Keratinocyte (primary cell): ENCODE results near the gene S100A14. TPM values are rescaled to one million over a fixed set of nuclear protein-coding genes. Genes with fewer than 3 reads are reported as not detected.

Experiments used
- DNase-seq: peaks from one replicate; pipeline ENCODE4 v3.0.0-alpha.2; 2011; ENCODE audit warnings: low read depth, missing footprints, low spot score
- FAIRE-seq: peaks from 2 replicates; lab custom pipeline; 2011; peaks lifted over from hg19 to GRCh38; lab: Jason Lieb, UNC
- H2AFZ ChIP-seq: 2 replicates; pipeline ENCODE4 v1.6.0; 2012; ENCODE audit warnings: low read length, control low read depth, inconsistent platforms; ENCODE audit not compliant: control insufficient read depth
- H3K27ac ChIP-seq: 2 replicates; pipeline ENCODE4 v1.5.1; 2011; ENCODE audit warnings: low read length; ENCODE audit not compliant: control insufficient read depth, insufficient read depth
- H3K27me3 ChIP-seq: 3 replicates; pipeline ENCODE4 v1.6.0; 2011; ENCODE audit warnings: low read length; ENCODE audit not compliant: control insufficient read depth, insufficient read depth; ENCODE audit errors: extremely low read depth
- H3K36me3 ChIP-seq, 2 experiments: 2 replicates in 1 of 2; 3 replicates in 1 of 2; pipeline ENCODE4 v1.5.1; 2011; ENCODE audit warnings: low read length in 2 of 2, mild to moderate bottlenecking in 1 of 2; ENCODE audit not compliant: control insufficient read depth in 2 of 2, insufficient read depth in 2 of 2; ENCODE audit errors: extremely low read depth in 1 of 2
- H3K4me1 ChIP-seq: 3 replicates; pipeline ENCODE4 v1.5.1; 2011; ENCODE audit warnings: low read length; ENCODE audit not compliant: control insufficient read depth, insufficient read depth; ENCODE audit errors: extremely low read depth
- H3K4me2 ChIP-seq: 3 replicates; pipeline ENCODE4 v1.6.0; 2011; ENCODE audit warnings: low read depth, low read length; ENCODE audit not compliant: control insufficient read depth, insufficient read depth; ENCODE audit errors: extremely low read depth
- H3K4me3 ChIP-seq, 3 experiments: fragments of 200-600 bp in 1 of 3; sonication (generic) in 1 of 3; 2 replicates in 2 of 3; 3 replicates in 1 of 3; pipeline ENCODE4 v1.5.1; 2011 to 2016; ENCODE audit warnings: low read length in 3 of 3, mild to moderate bottlenecking in 3 of 3, control low read depth in 2 of 3, inconsistent platforms in 1 of 3, low read depth in 1 of 3, mixed read lengths in 1 of 3, mixed run types in 1 of 3, moderate library complexity in 1 of 3; ENCODE audit not compliant: control insufficient read depth in 2 of 3, insufficient read depth in 2 of 3; ENCODE audit errors: extremely low read depth in 1 of 3
- H3K79me2 ChIP-seq: 2 replicates; pipeline ENCODE4 v1.6.0; 2012; ENCODE audit warnings: low read length; ENCODE audit not compliant: control insufficient read depth, insufficient read depth
- H3K9ac ChIP-seq: 3 replicates; pipeline ENCODE4 v1.6.0; 2011; ENCODE audit warnings: low read length; ENCODE audit not compliant: control insufficient read depth, insufficient read depth; ENCODE audit errors: extremely low read depth
- H3K9me1 ChIP-seq: 3 replicates; pipeline ENCODE4 v1.6.0; 2011; ENCODE audit warnings: low read length; ENCODE audit not compliant: control insufficient read depth, insufficient read depth; ENCODE audit errors: extremely low read depth
- H3K9me3 ChIP-seq: 2 replicates; pipeline ENCODE4 v1.5.1; 2012; ENCODE audit warnings: low read depth, low read length; ENCODE audit not compliant: control insufficient read depth
- H4K20me1 ChIP-seq: 3 replicates; pipeline ENCODE4 v1.6.0; 2011; ENCODE audit warnings: low read length; ENCODE audit not compliant: control insufficient read depth, insufficient read depth; ENCODE audit errors: extremely low read depth
- CTCF ChIP-seq, 3 experiments: IDR thresholded peaks in 1 of 3; conservative IDR thresholded peaks in 1 of 3; optimal IDR thresholded peaks in 1 of 3; 2 replicates in 2 of 3; 3 replicates in 1 of 3; pipeline versions ENCODE3 to v1.5.1; 2011; ENCODE audit warnings: low read length in 3 of 3, mild to moderate bottlenecking in 3 of 3, moderate library complexity in 2 of 3, control low read depth in 1 of 3, inconsistent platforms in 1 of 3; ENCODE audit not compliant: insufficient read depth in 2 of 3; ENCODE audit errors: extremely low read depth in 1 of 3
- EZH2 ChIP-seq: IDR thresholded peaks from one replicate; pipeline ENCODE4 v1.6.1; 2012; ENCODE audit warnings: inconsistent platforms, mild to moderate bottlenecking, low read length, moderate library complexity
- dilution Hi-C: fragments of 300-500 bp; cut with MboI; formaldehyde crosslinking; loops from one replicate; pipeline ENCODE4 v1.7.0; 2020; ENCODE audit warnings: low sequenced_read_pairs; ENCODE audit not compliant: extremely low pct_ligation_motif_present
- polyA plus RNA-seq, 5 experiments: library from polyadenylated mRNA; depleted of rRNA in 3 of 5; stranded (reverse) in 3 of 5; stranded (forward) in 1 of 5; unstranded in 1 of 5; fragments of >200 nt; gene quantifications; 1 replicate in 1 of 5; 2 replicates in 3 of 5; 3 replicates in 1 of 5; pipeline versions ENCODE4 v1.2.1 to v1.2.3, GENCODE V29; 2011 to 2012; ENCODE audit warnings: missing spikeins in 2 of 5, low read depth in 1 of 5, low replicate concordance in 1 of 5

S100A14 gene
- polyA plus RNA-seq, 1 donor (not counting 4 experiments of a cell fraction or from before 2014, with no cell fraction given): 1,394 TPM

GRCh38 chr1:153649863-153650235 is 33.7 kb upstream of the S100A14 start:
- peaks cover 8% of the 10 kb centered on the region for H3K4me1 ChIP-seq
- FAIRE-seq: no peak
- H3K9ac ChIP-seq: no peak overlapping the region
- no peak overlapping the region for H3K4me3 ChIP-seq
- dilution Hi-C loops: no loop called here
- H3K79me2 ChIP-seq: no peaks in the 10 kb centered on the region
- TF ChIP-seq CTCF (optimal IDR thresholded peaks at IDR 0.05 in 1 of 3, IDR thresholded peaks at IDR 0.05 in 1 of 3, conservative IDR thresholded peaks at IDR 0.05 in 1 of 3; ENCODE audit: extremely low read depth in 1 of 3, insufficient read depth in 2 of 3, low read length in 3 of 3) (no peak), EZH2 (no peak)
- no peak for DNase-seq
- H3K27ac ChIP-seq: no peak overlapping the region
- no peak overlapping the region for H2AFZ ChIP-seq
- H4K20me1 ChIP-seq: no peaks in the 10 kb centered on the region
- H3K9me3 ChIP-seq: no peaks in the 10 kb centered on the region
- H3K4me2 ChIP-seq: no peak overlapping the region
- H3K27me3 ChIP-seq: no peaks in the 10 kb centered on the region
- no peaks in the 10 kb centered on the region for H3K9me1 ChIP-seq
- peaks cover 1 to 16% of the 10 kb centered on the region in 2 experiments for H3K36me3 ChIP-seq

GRCh38 chr1:153649137-153649862 is 33.2 kb upstream of the S100A14 start:
- no peak for DNase-seq

More at GRCh38 chr1:153649137-153649862, 33.2 kb upstream of the S100A14 start:
- H3K4me2 ChIP-seq: no peak overlapping the region
- TF ChIP-seq CTCF (optimal IDR thresholded peaks at IDR 0.05 in 1 of 3, IDR thresholded peaks at IDR 0.05 in 1 of 3, conservative IDR thresholded peaks at IDR 0.05 in 1 of 3; ENCODE audit: extremely low read depth in 1 of 3, insufficient read depth in 2 of 3, low read length in 3 of 3) (no peak), EZH2 (no peak)
- no peaks in the 10 kb centered on the region for H3K27me3 ChIP-seq
- H3K27ac ChIP-seq: no peak overlapping the region
- H2AFZ ChIP-seq: no peak overlapping the region
- no peak overlapping the region for H3K9ac ChIP-seq
- no peak overlapping the region for H3K4me3 ChIP-seq
- dilution Hi-C loops: no loop called here
- H3K9me3 ChIP-seq: no peaks in the 10 kb centered on the region
- no peaks in the 10 kb centered on the region for H3K9me1 ChIP-seq
- H3K4me1 ChIP-seq: peaks cover 8% of the 10 kb centered on the region
- no peaks in the 10 kb centered on the region for H3K79me2 ChIP-seq
- no peak for FAIRE-seq
- peaks cover 3 to 18% of the 10 kb centered on the region in 2 experiments for H3K36me3 ChIP-seq
- no peaks in the 10 kb centered on the region for H4K20me1 ChIP-seq
